HCT116 (cell line): ENCODE results near the gene SAG. TPM values are rescaled to one million over a fixed set of nuclear protein-coding genes. Genes with fewer than 3 reads are reported as not detected.

Experiments
- ATAC-seq: fragments of 200-7000 bp; cut with Tn5 transposase; 2 replicates; pipeline ENCODE4 v1.9.1; 2020; ENCODE audit warnings: mild to moderate bottlenecking, moderate library complexity
- BruUV-seq: library from RNA; stranded (reverse); fragments of 400-500 nt; replicated peaks from 2 replicates; lab custom pipeline; 2021; lab: Mats Ljungman, UMichigan
- CTCF ChIA-PET: fragments of 300-600 bp; sonication (Branson Sonifier 250); formaldehyde crosslinking; loops from one replicate; lab custom pipeline; 2021; ENCODE audit warnings: antibody characterized with exemption; lab: Charles Lee
- POLR2A ChIA-PET: fragments of 300-600, 350-600 bp; sonication (Branson Sonifier 250); formaldehyde crosslinking; loops from one replicate; lab custom pipeline; 2021; ENCODE audit warnings: antibody characterized with exemption; lab: Charles Lee
- RAD21 ChIA-PET, 2 experiments: fragments of 300-600 bp; sonication (Branson Sonifier 250); formaldehyde crosslinking; loops; one replicate each; lab custom pipeline; 2023; ENCODE audit warnings: low total read pairs in 2 of 2; ENCODE audit not compliant: uncharacterized antibody in 2 of 2, unreplicated experiment in 2 of 2, low non-redundant PET in 1 of 2; lab: Charles Lee
- DNase-seq: peaks from one replicate; pipeline ENCODE4 v3.0.0-alpha.2; 2010; ENCODE audit warnings: low read depth, low spot score
- H2AFZ ChIP-seq: fragments of 200-600 bp; shearing (Covaris generic), sonication (generic); 2 replicates; pipeline ENCODE4 v1.6.1; 2017; ENCODE audit warnings: low read depth, mixed run types, mixed read lengths, antibody characterized with exemption, low read length; ENCODE audit not compliant: poor library complexity, severe bottlenecking
- H3K27ac ChIP-seq: 2 replicates; pipeline ENCODE4 v1.5.1; 2012; ENCODE audit warnings: low read depth, low read length
- H3K27me3 ChIP-seq: fragments of 200-600 bp; sonication (generic); 2 replicates; pipeline ENCODE4 v1.6.1; 2016; ENCODE audit warnings: mixed run types, low read length, mixed read lengths; ENCODE audit not compliant: insufficient read depth
- H3K36me3 ChIP-seq, 2 experiments: fragments of 200-500 bp in 1 of 2; fragments of 200-600 bp in 1 of 2; sonication (Bioruptor generic) in 1 of 2; sonication (generic) in 1 of 2; 2 replicates each; pipeline versions ENCODE4 v1.5.1 to v1.6.1; 2014 to 2016; ENCODE audit warnings: low read length in 2 of 2, inconsistent platforms in 1 of 2, mixed read lengths in 1 of 2, mixed run types in 1 of 2; ENCODE audit not compliant: insufficient read depth in 2 of 2, control insufficient read depth in 1 of 2
- H3K4me1 ChIP-seq, 2 experiments: fragments of 200-600 bp in 1 of 2; sonication (generic) in 1 of 2; 2 replicates each; pipeline versions ENCODE4 v1.5.1 to v1.6.1; 2012 to 2017; ENCODE audit warnings: low read length in 2 of 2, inconsistent platforms in 1 of 2, mild to moderate bottlenecking in 1 of 2, mixed read lengths in 1 of 2, mixed run types in 1 of 2, moderate library complexity in 1 of 2; ENCODE audit not compliant: insufficient read depth in 2 of 2, control insufficient read depth in 1 of 2
- H3K4me2 ChIP-seq: fragments of 200-600 bp; sonication (generic); 2 replicates; pipeline ENCODE4 v1.6.1; 2017; ENCODE audit warnings: mixed run types, low read length, mixed read lengths
- H3K4me3 ChIP-seq, 2 experiments: fragments of 200-600 bp in 1 of 2; sonication (generic) in 1 of 2; replicated peaks in 1 of 2; 2 replicates each; pipeline ENCODE4 v1.5.1; 2011 to 2016; ENCODE audit warnings: low read length in 2 of 2, control low read depth in 1 of 2, low read depth in 1 of 2, mild to moderate bottlenecking in 1 of 2, mixed read lengths in 1 of 2, mixed run types in 1 of 2
- H3K79me2 ChIP-seq: fragments of 200-600 bp; sonication (generic); 2 replicates; pipeline ENCODE4 v1.6.1; 2017; ENCODE audit warnings: mild to moderate bottlenecking, mixed run types, low read length, moderate library complexity, mixed read lengths; ENCODE audit not compliant: insufficient read depth
- H3K9ac ChIP-seq: fragments of 200-600 bp; sonication (generic); 2 replicates; pipeline ENCODE4 v1.6.1; 2016; ENCODE audit warnings: low read length, mixed read lengths
- H3K9me2 ChIP-seq: fragments of 200-600 bp; sonication (generic), shearing (Covaris generic); 2 replicates; pipeline ENCODE4 v1.6.1; 2017; ENCODE audit warnings: mixed run types, mild to moderate bottlenecking, moderate library complexity; ENCODE audit not compliant: insufficient read depth
- H3K9me3 ChIP-seq, 2 experiments: fragments of 200-500 bp in 1 of 2; fragments of 200-600 bp in 1 of 2; sonication (Bioruptor generic) in 1 of 2; sonication (generic) in 1 of 2; 2 replicates each; pipeline ENCODE4 v1.6.1; 2014 to 2017; ENCODE audit warnings: low read length in 2 of 2, mixed read lengths in 2 of 2, inconsistent platforms in 1 of 2, low read depth in 1 of 2, mild to moderate bottlenecking in 1 of 2, mixed run types in 1 of 2, moderate library complexity in 1 of 2; ENCODE audit not compliant: control insufficient read depth in 1 of 2, insufficient read depth in 1 of 2
- H4K20me1 ChIP-seq: fragments of 200-600 bp; sonication (generic), shearing (Covaris generic); 2 replicates; pipeline ENCODE4 v1.6.1; 2017; ENCODE audit warnings: mixed run types, mild to moderate bottlenecking, moderate library complexity; ENCODE audit not compliant: insufficient read depth
- ATF3 ChIP-seq: IDR thresholded peaks from 2 replicates; pipeline ENCODE4 v1.6.1; 2012
- CEBPB ChIP-seq: IDR thresholded peaks from 2 replicates; pipeline ENCODE4 v1.6.1; 2012; ENCODE audit warnings: low read depth
- EGR1 ChIP-seq: IDR thresholded peaks from 2 replicates; pipeline ENCODE4 v1.6.1; 2012; ENCODE audit warnings: low read depth
- ELF1 ChIP-seq: IDR thresholded peaks from 2 replicates; pipeline ENCODE4 v1.6.1; 2012; ENCODE audit warnings: low read depth, borderline replicate concordance
- EZH2 ChIP-seq: fragments of 200-600 bp; sonication (generic); IDR thresholded peaks from 2 replicates; pipeline ENCODE4 v1.6.1; 2017; ENCODE audit warnings: antibody characterized with exemption, mixed run types
- EZH2phosphoT487 ChIP-seq: fragments of 200-600 bp; IDR thresholded peaks from 2 replicates; pipeline ENCODE4 v1.6.1; 2018; ENCODE audit warnings: antibody characterized with exemption, borderline replicate concordance
- JUND ChIP-seq: IDR thresholded peaks from 2 replicates; pipeline ENCODE4 v1.6.1; 2012
- MAX ChIP-seq: IDR thresholded peaks from 2 replicates; pipeline ENCODE4 v1.6.1; 2012
- POLR2A ChIP-seq: IDR thresholded peaks from 2 replicates; pipeline ENCODE4 v1.7.0; 2011; ENCODE audit warnings: borderline replicate concordance; ENCODE audit not compliant: insufficient read depth, insufficient read length; ENCODE audit errors: extremely low read depth
- POLR2AphosphoS5 ChIP-seq: IDR thresholded peaks from 2 replicates; pipeline ENCODE4 v1.6.1; 2011; ENCODE audit warnings: mild to moderate bottlenecking, low read depth, low read length, moderate library complexity
- SIN3A ChIP-seq: IDR thresholded peaks from 2 replicates; pipeline ENCODE4 v1.6.1; 2012; ENCODE audit warnings: low read depth
- SP1 ChIP-seq: IDR thresholded peaks from 2 replicates; pipeline ENCODE4 v1.6.1; 2012; ENCODE audit warnings: low read depth
- SRF ChIP-seq: IDR thresholded peaks from 2 replicates; pipeline ENCODE4 v1.6.1; 2012; ENCODE audit warnings: low read depth
- TCF7L2 ChIP-seq: IDR thresholded peaks from 2 replicates; pipeline ENCODE4 v1.7.0; 2011; ENCODE audit warnings: borderline replicate concordance, inconsistent platforms; ENCODE audit not compliant: insufficient read depth, insufficient read length; ENCODE audit errors: extremely low read depth
- YY1 ChIP-seq: IDR thresholded peaks from 2 replicates; pipeline ENCODE4 v1.6.1; 2011; ENCODE audit warnings: low read length, low read depth, moderate library complexity, mild to moderate bottlenecking; ENCODE audit not compliant: insufficient replicate concordance; ENCODE audit errors: extremely low read depth
- ZFX ChIP-seq: fragments of 450-650 bp; IDR thresholded peaks from 2 replicates; pipeline ENCODE4 v1.6.1; 2017
- ZNF274 ChIP-seq: fragments of 200-500 bp; sonication (Bioruptor generic); IDR thresholded peaks from 2 replicates; pipeline ENCODE4 v1.6.1; 2014; ENCODE audit warnings: mild to moderate bottlenecking, low read depth, low read length, inconsistent platforms
- intact Hi-C: fragments of 100-400 bp; cut with micrococcal nuclease; formaldehyde crosslinking; loops from 2 replicates; pipeline ENCODE4 v1.10.0; 2022
- total RNA-seq: library from RNA; stranded (reverse); gene quantifications from one replicate; pipeline ENCODE4 v1.2.1, GENCODE V29; 2021; ENCODE audit not compliant: unreplicated experiment
- TF ChIP-seq, protein P1 (sequence below), 3 experiments: fragments of 200-600 bp in 1 of 3; sonication (generic) in 1 of 3; IDR thresholded peaks in 2 of 3; conservative IDR thresholded peaks in 1 of 3; 2 replicates each; pipeline ENCODE4 v1.5.1; 2012 to 2017; ENCODE audit warnings: low read depth in 2 of 3, low read length in 2 of 3, antibody characterized with exemption in 1 of 3, borderline replicate concordance in 1 of 3, control low read depth in 1 of 3, mild to moderate bottlenecking in 1 of 3, mixed read lengths in 1 of 3, mixed run types in 1 of 3, moderate library complexity in 1 of 3; ENCODE audit not compliant: insufficient read depth in 1 of 3

Gene SAG
- total RNA-seq, 1 experiment from 2014 or later: not detected

GRCh38 chr2:233287871-233288270 is 19.7 kb upstream of the SAG start:
- no peak overlapping the region for H3K27ac ChIP-seq
- H3K36me3 ChIP-seq: peaks cover 49 to 63% of the 10 kb centered on the region in 2 experiments
- TF ChIP-seq, protein P1, sequence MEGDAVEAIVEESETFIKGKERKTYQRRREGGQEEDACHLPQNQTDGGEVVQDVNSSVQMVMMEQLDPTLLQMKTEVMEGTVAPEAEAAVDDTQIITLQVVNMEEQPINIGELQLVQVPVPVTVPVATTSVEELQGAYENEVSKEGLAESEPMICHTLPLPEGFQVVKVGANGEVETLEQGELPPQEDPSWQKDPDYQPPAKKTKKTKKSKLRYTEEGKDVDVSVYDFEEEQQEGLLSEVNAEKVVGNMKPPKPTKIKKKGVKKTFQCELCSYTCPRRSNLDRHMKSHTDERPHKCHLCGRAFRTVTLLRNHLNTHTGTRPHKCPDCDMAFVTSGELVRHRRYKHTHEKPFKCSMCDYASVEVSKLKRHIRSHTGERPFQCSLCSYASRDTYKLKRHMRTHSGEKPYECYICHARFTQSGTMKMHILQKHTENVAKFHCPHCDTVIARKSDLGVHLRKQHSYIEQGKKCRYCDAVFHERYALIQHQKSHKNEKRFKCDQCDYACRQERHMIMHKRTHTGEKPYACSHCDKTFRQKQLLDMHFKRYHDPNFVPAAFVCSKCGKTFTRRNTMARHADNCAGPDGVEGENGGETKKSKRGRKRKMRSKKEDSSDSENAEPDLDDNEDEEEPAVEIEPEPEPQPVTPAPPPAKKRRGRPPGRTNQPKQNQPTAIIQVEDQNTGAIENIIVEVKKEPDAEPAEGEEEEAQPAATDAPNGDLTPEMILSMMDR (IDR thresholded peaks at IDR 0.05 in 2 of 3, conservative IDR thresholded peaks at IDR 0.05 in 1 of 3; ENCODE audit: borderline replicate concordance in 1 of 3, insufficient read depth in 1 of 3, low read depth in 2 of 3, low read length in 2 of 3): no peak
- TF ChIP-seq MAX (no peak), POLR2AphosphoS5 (no peak), ZFX (no peak), EZH2 (no peak), EZH2phosphoT487 (no peak), YY1 (no peak), CEBPB (no peak), SRF (no peak), TCF7L2 (no peak), ZNF274 (no peak), JUND (no peak), SIN3A (no peak), ELF1 (no peak), ATF3 (no peak), SP1 (no peak), POLR2A (no peak), EGR1 (no peak)
- H3K79me2 ChIP-seq: 0 out of 2 replicates have a peak, but pooled peaks cover 9% of the 10 kb centered on the region
- H4K20me1 ChIP-seq: no peaks in the 10 kb centered on the region
- ATAC-seq (no peak), DNase-seq (no peak)
- H3K4me2 ChIP-seq: no peak overlapping the region
- no peak overlapping the region for H2AFZ ChIP-seq
- ChIA-PET RAD21 (no interaction called here), CTCF (no interaction called here), POLR2A (no interaction called here)
- BruUV-seq: no TSS peak
- H3K4me3 ChIP-seq: no peak overlapping the region
- no peak overlapping the region for H3K9ac ChIP-seq
- no peaks in the 10 kb centered on the region for H3K27me3 ChIP-seq
- no peaks in the 10 kb centered on the region for H3K9me3 ChIP-seq
- H3K4me1 ChIP-seq: no peaks in the 10 kb centered on the region
- H3K9me2 ChIP-seq: no peaks in the 10 kb centered on the region
- intact Hi-C loops: loop anchor here (10.0 kb wide), 1 partner anchor 157 kb away; no protein-coding TSS in a partner anchor
